ENCODE data around the gene KASH5.

The KASH5 gene

GRCh38 chr19:49344505-49345423 is 43.3 kb upstream of the KASH5 start:
- Histone ChIP-seq H3K9me3 (ENCODE audit: control insufficient read depth, insufficient read depth, low read depth, low read length) (no peaks in the 10 kb centered on the region), H3K36me3 (ENCODE audit: control insufficient read depth in 2 of 2, insufficient read depth in 1 of 2, low read length in 2 of 2) (peaks cover 29 to 79% of the 10 kb centered on the region in 2 experiments), H3K4me3 (ENCODE audit: low read depth, low read length) (no peak overlapping the region), H3K4me1 (ENCODE audit: control insufficient read depth, insufficient read depth, low read length) (peaks cover 7% of the 10 kb centered on the region; the same call in 1 of the 2 replicates), H3K27ac (ENCODE audit: extremely low read depth, low read depth, low read length) (no peak overlapping the region)
- ChIA-PET POLR2A (no interaction called here), CTCF (interaction anchor here (0.9 to 1.2 kb wide), 2 partner anchors 44 to 77 kb away, joined by 3 to 10 read pairs; no protein-coding TSS in a partner anchor)
- TF ChIP-seq ZNF202 (tag by site-specific recombination; IDR thresholded peaks at IDR 0.05; ENCODE audit: borderline replicate concordance) = no peak
- TF ChIP-seq ZNF366 (tag by site-specific recombination; conservative IDR thresholded peaks at IDR 0.05) = peak; percentile 77
- 0 out of 2 replicates have a peak, but pooled peaks have one; percentile 16 for TF ChIP-seq WT1 (tag by site-specific recombination; IDR thresholded peaks at IDR 0.05)
- no peak for TF ChIP-seq ZNF140 (tag by site-specific recombination; IDR thresholded peaks at IDR 0.05)
- TF ChIP-seq ZNF600 (tag by site-specific recombination; IDR thresholded peaks at IDR 0.05) = peak; percentile 52; the same call in 1 of the 2 replicates
- TF ChIP-seq ZNF23 (tag by site-specific recombination; IDR thresholded peaks at IDR 0.05; ENCODE audit: borderline replicate concordance) = no peak

- Histone ChIP-seq H3K36me3 (ENCODE audit: control insufficient read depth in 2 of 2, insufficient read depth in 1 of 2, low read length in 2 of 2) (peaks cover 48 to 82% of the 10 kb centered on the region in 2 experiments), H3K27ac (ENCODE audit: extremely low read depth, low read depth, low read length) (no peak overlapping the region), H3K9me3 (ENCODE audit: control insufficient read depth, insufficient read depth, low read depth, low read length) (no peaks in the 10 kb centered on the region), H3K4me1 (ENCODE audit: control insufficient read depth, insufficient read depth, low read length) (no peaks in the 10 kb centered on the region), H3K4me3 (ENCODE audit: low read depth, low read length) (no peak overlapping the region)
- CTCF ChIA-PET = interaction anchor here (0.6 to 2.0 kb wide), 3 partner anchors 16 to 50 kb away, joined by 3 to 11 read pairs (median 3); no protein-coding TSS in a partner anchor
- no peak for TF ChIP-seq ZNF274 (IDR thresholded peaks at IDR 0.05; ENCODE audit: low read length)
- TF ChIP-seq ZNF274 (tag by site-specific recombination; IDR thresholded peaks at IDR 0.05; ENCODE audit: borderline replicate concordance) = no peak
- TF ChIP-seq ZNF214 (tag by site-specific recombination; IDR thresholded peaks at IDR 0.05; ENCODE audit: borderline replicate concordance) = no peak
- TF ChIP-seq PRDM10 (tag by site-specific recombination; IDR thresholded peaks at IDR 0.05) = no peak
- no peak for TF ChIP-seq CTCF (tag by site-specific recombination; IDR thresholded peaks at IDR 0.05)
- no peak for TF ChIP-seq ZNF473 (tag by site-specific recombination; IDR thresholded peaks at IDR 0.05)
- no peak for TF ChIP-seq ZNF514 (tag by site-specific recombination; IDR thresholded peaks at IDR 0.05)
- TF ChIP-seq SP3 (tag by site-specific recombination; IDR thresholded peaks at IDR 0.05) = no peak
- no peak for TF ChIP-seq ZNF202 (tag by site-specific recombination; IDR thresholded peaks at IDR 0.05; ENCODE audit: borderline replicate concordance)
- TF ChIP-seq ZNF701 (tag by site-specific recombination; IDR thresholded peaks at IDR 0.05) = no peak
- no peak for TF ChIP-seq SETDB1 (IDR thresholded peaks at IDR 0.05; ENCODE audit: insufficient read length, low read length)
- no peak for TF ChIP-seq AEBP2 (tag by site-specific recombination; IDR thresholded peaks at IDR 0.05; ENCODE audit: borderline replicate concordance)
- TF ChIP-seq ZIC2 (tag by site-specific recombination; IDR thresholded peaks at IDR 0.05) = no peak
- TF ChIP-seq ZNF777 (tag by site-specific recombination; IDR thresholded peaks at IDR 0.05; ENCODE audit: borderline replicate concordance) = no peak
- TF ChIP-seq ZNF561 (tag by site-specific recombination; IDR thresholded peaks at IDR 0.05; ENCODE audit: borderline replicate concordance) = no peak
- no peak for TF ChIP-seq ZNF174 (tag by site-specific recombination; IDR thresholded peaks at IDR 0.05)
- TF ChIP-seq ZBTB7A (tag by site-specific recombination; IDR thresholded peaks at IDR 0.05; ENCODE audit: low read depth) = no peak
- POLR2A ChIA-PET = no interaction called here
These were observed 40.9 kb upstream of the KASH5 start for GRCh38 chr19:49347191-49347590.

Measured in HEK293 (cell line).